ENCODE data around the gene GPRIN3. TPM values are rescaled to one million over a fixed set of nuclear protein-coding genes. Genes with fewer than 3 reads are reported as not detected.

The GPRIN3 gene
- total and polyA plus RNA-seq, 2 experiments from 2014 or later = 0.74 to 3.2 TPM

- no peak for TF ChIP-seq ZNF462 (CRISPR knock-in tag; IDR thresholded peaks at IDR 0.05)
- TF ChIP-seq, protein P1, sequence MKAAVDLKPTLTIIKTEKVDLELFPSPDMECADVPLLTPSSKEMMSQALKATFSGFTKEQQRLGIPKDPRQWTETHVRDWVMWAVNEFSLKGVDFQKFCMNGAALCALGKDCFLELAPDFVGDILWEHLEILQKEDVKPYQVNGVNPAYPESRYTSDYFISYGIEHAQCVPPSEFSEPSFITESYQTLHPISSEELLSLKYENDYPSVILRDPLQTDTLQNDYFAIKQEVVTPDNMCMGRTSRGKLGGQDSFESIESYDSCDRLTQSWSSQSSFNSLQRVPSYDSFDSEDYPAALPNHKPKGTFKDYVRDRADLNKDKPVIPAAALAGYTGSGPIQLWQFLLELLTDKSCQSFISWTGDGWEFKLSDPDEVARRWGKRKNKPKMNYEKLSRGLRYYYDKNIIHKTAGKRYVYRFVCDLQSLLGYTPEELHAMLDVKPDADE (IDR thresholded peaks at IDR 0.05) = no peak
- TF ChIP-seq STAT1 (IDR thresholded peaks at IDR 0.05; ENCODE audit: unreplicated experiment) = no peak
Measured at GRCh38 chr4:89242216-89242615, 65.4 kb downstream of the GPRIN3 start (continued).

- no peaks in the 10 kb centered on the region; the same call in 2 of the 3 replicates for H3K36me3 Mint-ChIP-seq (ENCODE audit: low read depth)
- no peaks in the 10 kb centered on the region for H3K27me3 ChIP-seq (ENCODE audit: insufficient read depth)
- no peak overlapping the region for H3K27ac ChIP-seq (ENCODE audit: low read depth)
- ATAC-seq (no peak), DNase-seq (ENCODE audit: low spot score) (no peak)
- no peaks in the 10 kb centered on the region for H4K20me1 ChIP-seq (replicated peaks; ENCODE audit: insufficient read depth)
- H3K27ac Mint-ChIP-seq = no peak overlapping the region
- H3K9me3 Mint-ChIP-seq = peaks cover 3% of the 10 kb centered on the region; the same call in 2 of the 3 replicates
- no peak overlapping the region for H3K4me3 Mint-ChIP-seq
- H3F3A ChIP-seq (replicated peaks; ENCODE audit: low read depth) = no peaks in the 10 kb centered on the region
- H3K4me2 ChIP-seq = no peak overlapping the region
- no peaks in the 10 kb centered on the region for H3K4me1 Mint-ChIP-seq
- no peaks in the 10 kb centered on the region for H3K4me1 ChIP-seq (ENCODE audit: insufficient read depth)
- no peaks in the 10 kb centered on the region for H3K79me2 ChIP-seq (replicated peaks; ENCODE audit: insufficient read depth)
- no peak overlapping the region for H2AFZ ChIP-seq
- H3K4me3 ChIP-seq = no peak overlapping the region
- 0 out of 2 replicates have a peak, but pooled peaks cover 2% of the 10 kb centered on the region for H3K9me2 ChIP-seq (ENCODE audit: insufficient read depth)
- no peaks in the 10 kb centered on the region for H3K27me3 Mint-ChIP-seq (ENCODE audit: insufficient read depth, low read depth, poor library complexity)
- H3K36me3 ChIP-seq (ENCODE audit: insufficient read depth) = no peaks in the 10 kb centered on the region
- TF ChIP-seq NANOG (IDR thresholded peaks at IDR 0.05; ENCODE audit: borderline replicate concordance) = no peak
- no peak for TF ChIP-seq CREB1 (CRISPR knock-in tag; IDR thresholded peaks at IDR 0.05; ENCODE audit: low read depth)
- no peak for TF ChIP-seq EZH2 (IDR thresholded peaks at IDR 0.05; ENCODE audit: low read depth, unreplicated experiment)
- TF ChIP-seq POLR2AphosphoS5 (IDR thresholded peaks at IDR 0.05; ENCODE audit: low read depth) = no peak
- no peak for TF ChIP-seq ZNF331 (CRISPR knock-in tag; IDR thresholded peaks at IDR 0.05; ENCODE audit: low read depth)
- no peak for TF ChIP-seq JUNB (IDR thresholded peaks at IDR 0.05; ENCODE audit: unreplicated experiment)
- no peak for TF ChIP-seq CTCF (conservative IDR thresholded peaks at IDR 0.05; ENCODE audit: low read depth in 2 of 2)
- TF ChIP-seq STAT1 (IDR thresholded peaks at IDR 0.05; ENCODE audit: unreplicated experiment) = no peak
- TF ChIP-seq REST (IDR thresholded peaks at IDR 0.05; ENCODE audit: unreplicated experiment) = no peak
- TF ChIP-seq ZNF114 (CRISPR knock-in tag; IDR thresholded peaks at IDR 0.05) = no peak
- TF ChIP-seq, protein P1 (IDR thresholded peaks at IDR 0.05) = no peak
Measured at GRCh38 chr4:89230271-89230670, 77.3 kb downstream of the GPRIN3 start.

All from GM23338 (cell line).